WTC11 (cell line): Measurements from ENCODE around the gene TAP2. TPM values are rescaled to one million over a fixed set of nuclear protein-coding genes. Genes with fewer than 3 reads are reported as not detected.

ENCODE experiments used
- ATAC-seq: fragments of 200-7000 bp; cut with Tn5 transposase; 2 replicates; pipeline ENCODE4 v1.10.0; 2021; ENCODE audit warnings: mild to moderate bottlenecking, moderate library complexity
- CTCF ChIA-PET: fragments of 300-600 bp; sonication (Branson Sonifier 250); formaldehyde crosslinking; loops from one replicate; lab custom pipeline; 2021; ENCODE audit warnings: antibody characterized with exemption; lab: Charles Lee
- POLR2A ChIA-PET: fragments of 350-600 bp; sonication (Branson Sonifier 250); formaldehyde crosslinking; loops from one replicate; lab custom pipeline; 2021; ENCODE audit warnings: antibody characterized with exemption; lab: Charles Lee
- DNase-seq: peaks from one replicate; pipeline ENCODE4 v3.0.0; 2021; ENCODE audit warnings: low spot score
- H3K27ac Mint-ChIP-seq: 2 replicates; pipeline ENCODE4 v1.8.0; 2021; ENCODE audit warnings: mixed read lengths
- H3K27me3 Mint-ChIP-seq: 2 replicates; pipeline ENCODE4 v1.8.0; 2021; ENCODE audit warnings: low read depth, mild to moderate bottlenecking, moderate library complexity, mixed read lengths
- H3K36me3 Mint-ChIP-seq: 2 replicates; pipeline ENCODE4 v1.8.0; 2021; ENCODE audit warnings: mixed read lengths
- H3K4me1 Mint-ChIP-seq: 2 replicates; pipeline ENCODE4 v1.8.0; 2022; ENCODE audit warnings: mixed read lengths
- H3K4me3 Mint-ChIP-seq: 2 replicates; pipeline ENCODE4 v1.8.0; 2021; ENCODE audit warnings: mild to moderate bottlenecking, moderate library complexity, mixed read lengths
- H3K9me3 Mint-ChIP-seq: 2 replicates; pipeline ENCODE4 v1.8.0; 2021; ENCODE audit warnings: mixed read lengths
- ATF2 ChIP-seq: sonication (generic); formaldehyde crosslinking; IDR thresholded peaks from 2 replicates; pipeline ENCODE4 v1.8.1; 2022; ENCODE audit warnings: low read depth, missing genetic modification reagents, borderline replicate concordance
- CBFB ChIP-seq: sonication (generic); formaldehyde crosslinking; IDR thresholded peaks from 2 replicates; pipeline ENCODE4 v1.8.1; 2022; ENCODE audit warnings: mild to moderate bottlenecking, low read depth, missing genetic modification reagents
- E2F5 ChIP-seq: sonication (generic); formaldehyde crosslinking; IDR thresholded peaks from 2 replicates; pipeline ENCODE4 v1.8.1; 2022; ENCODE audit warnings: mild to moderate bottlenecking, moderate library complexity, missing genetic modification reagents
- FOXK1 ChIP-seq: sonication (generic); formaldehyde crosslinking; IDR thresholded peaks from 2 replicates; pipeline ENCODE4 v1.8.0; 2022; ENCODE audit warnings: mild to moderate bottlenecking, moderate library complexity, missing genetic modification reagents
- FOXP1 ChIP-seq: sonication (generic); formaldehyde crosslinking; IDR thresholded peaks from 2 replicates; pipeline ENCODE4 v1.8.0; 2022; ENCODE audit warnings: missing genetic modification reagents, mild to moderate bottlenecking, moderate library complexity, borderline replicate concordance
- HMGA2 ChIP-seq: fragments of 250-450 bp; sonication (Bioruptor Pico); IDR thresholded peaks from 2 replicates; pipeline ENCODE4 v1.4.0; 2021; ENCODE audit warnings: mild to moderate bottlenecking, moderate library complexity
- JAZF1 ChIP-seq: fragments of 250-450 bp; sonication (Bioruptor Pico); IDR thresholded peaks from 2 replicates; pipeline ENCODE4 v1.9.0; 2021; ENCODE audit warnings: moderate library complexity, mild to moderate bottlenecking, inconsistent platforms
- JUN ChIP-seq: sonication (generic); formaldehyde crosslinking; IDR thresholded peaks from 2 replicates; pipeline ENCODE4 v1.8.0; 2023; ENCODE audit warnings: mild to moderate bottlenecking, missing genetic modification reagents
- MXD4 ChIP-seq: fragments of 250-450 bp; sonication (Bioruptor Pico); IDR thresholded peaks from 2 replicates; pipeline ENCODE4 v1.8.0; 2021; ENCODE audit warnings: mild to moderate bottlenecking, moderate library complexity, borderline replicate concordance
- NFATC4 ChIP-seq: fragments of 250-450 bp; sonication (Bioruptor Pico); IDR thresholded peaks from 2 replicates; pipeline ENCODE4 v1.9.0; 2021; ENCODE audit warnings: mild to moderate bottlenecking
- NFE2L1 ChIP-seq: sonication (generic); formaldehyde crosslinking; IDR thresholded peaks from 2 replicates; pipeline ENCODE4 v1.8.1; 2023; ENCODE audit warnings: missing genetic modification reagents
- NFYB ChIP-seq: sonication (generic); formaldehyde crosslinking; conservative IDR thresholded peaks from 2 replicates; pipeline ENCODE4 v1.8.0; 2022; ENCODE audit warnings: low read depth, missing genetic modification reagents
- NR3C1 ChIP-seq: sonication (generic); formaldehyde crosslinking; conservative IDR thresholded peaks from 2 replicates; pipeline ENCODE4 v1.8.1; 2023; ENCODE audit warnings: low read depth, mild to moderate bottlenecking, missing genetic modification reagents
- RELA ChIP-seq: sonication (generic); formaldehyde crosslinking; IDR thresholded peaks from 2 replicates; pipeline ENCODE4 v1.8.1; 2022; ENCODE audit warnings: missing genetic modification reagents, mild to moderate bottlenecking, borderline replicate concordance
- SMAD3 ChIP-seq: sonication (generic); formaldehyde crosslinking; IDR thresholded peaks from 2 replicates; pipeline ENCODE4 v1.8.0; 2022; ENCODE audit warnings: missing genetic modification reagents, mild to moderate bottlenecking, borderline replicate concordance
- ZNF219 ChIP-seq: sonication (generic); formaldehyde crosslinking; IDR thresholded peaks from 2 replicates; pipeline ENCODE4 v1.8.0; 2023; ENCODE audit warnings: missing genetic modification reagents, mild to moderate bottlenecking, borderline replicate concordance
- ZNF317 ChIP-seq: sonication (generic); formaldehyde crosslinking; IDR thresholded peaks from 2 replicates; pipeline ENCODE4 v1.8.1; 2023; ENCODE audit warnings: low read depth, mild to moderate bottlenecking, moderate library complexity, missing genetic modification reagents, borderline replicate concordance
- ZNF396 ChIP-seq: fragments of 250-450 bp; sonication (Bioruptor Pico); IDR thresholded peaks from 2 replicates; pipeline ENCODE4 v1.8.0; 2021; ENCODE audit warnings: mild to moderate bottlenecking, moderate library complexity, borderline replicate concordance
- ZNF425 ChIP-seq: fragments of 250-450 bp; sonication (Bioruptor Pico); conservative IDR thresholded peaks from 2 replicates; pipeline ENCODE4 v1.9.0; 2021; ENCODE audit warnings: mild to moderate bottlenecking
- ZNF671 ChIP-seq: fragments of 250-450 bp; sonication (Bioruptor Pico); IDR thresholded peaks from 2 replicates; pipeline ENCODE4 v1.8.0; 2021; ENCODE audit warnings: mild to moderate bottlenecking
- total RNA-seq: library from RNA; stranded (reverse); gene quantifications from 3 replicates; pipeline ENCODE4 v1.2.3, GENCODE V29; 2021
- TF ChIP-seq, protein P1 (sequence below): fragments of 250-450 bp; sonication (Bioruptor Pico); IDR thresholded peaks from 2 replicates; pipeline ENCODE4 v1.9.0; 2021; ENCODE audit warnings: mild to moderate bottlenecking
- TF ChIP-seq, protein P2 (sequence below): sonication (generic); formaldehyde crosslinking; IDR thresholded peaks from 2 replicates; pipeline ENCODE4 v1.8.0; 2023; ENCODE audit warnings: missing genetic modification reagents
- TF ChIP-seq, protein P3 (sequence below): sonication (generic); formaldehyde crosslinking; conservative IDR thresholded peaks from 2 replicates; pipeline ENCODE4 v1.8.1; 2022; ENCODE audit warnings: mild to moderate bottlenecking, missing genetic modification reagents

Gene TAP2
- total RNA-seq, 1 experiment from 2014 or later, result 23.0 TPM

DNA sequence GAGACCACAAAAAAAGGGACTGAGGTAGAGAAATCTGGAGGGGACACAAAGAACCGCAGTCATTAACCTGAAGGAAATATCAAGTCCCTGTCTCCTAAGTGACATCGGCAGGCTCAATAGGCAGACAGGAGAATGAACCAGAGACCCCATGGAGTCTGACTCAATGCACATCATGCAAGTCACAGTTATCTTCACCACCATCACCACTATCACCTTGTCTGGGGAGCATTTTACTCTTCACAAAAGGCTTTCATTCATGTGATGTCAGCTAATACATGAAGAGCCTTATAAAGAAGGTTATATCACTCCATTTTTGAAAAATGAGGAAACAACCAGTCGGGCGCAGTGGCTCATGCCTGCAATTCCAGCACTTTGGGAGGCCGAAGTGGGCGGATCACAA, 10.6 kb upstream of the TAP2 start:
- POLR2A ChIA-PET, result no interaction called here
- no peak for DNase-seq
- H3K27ac Mint-ChIP-seq, result no peak overlapping the region
- H3K27me3 Mint-ChIP-seq, result peaks cover 89% of the 10 kb centered on the region
- TF ChIP-seq E2F5 (CRISPR knock-in tag) (no peak), NFYB (CRISPR knock-in tag) (no peak), NFE2L1 (CRISPR knock-in tag) (no peak), JAZF1 (CRISPR knock-in tag) (no peak), ZNF317 (CRISPR knock-in tag) (no peak), HMGA2 (CRISPR knock-in tag) (no peak), CBFB (no peak), NR3C1 (CRISPR knock-in tag) (no peak), ZNF219 (CRISPR knock-in tag) (no peak), JUN (CRISPR knock-in tag) (no peak), ZNF425 (CRISPR knock-in tag) (no peak), SMAD3 (CRISPR knock-in tag) (no peak), RELA (CRISPR knock-in tag) (no peak), ATF2 (CRISPR knock-in tag) (no peak), ZNF396 (CRISPR knock-in tag) (no peak), ZNF671 (no peak)
- TF ChIP-seq, protein P1, sequence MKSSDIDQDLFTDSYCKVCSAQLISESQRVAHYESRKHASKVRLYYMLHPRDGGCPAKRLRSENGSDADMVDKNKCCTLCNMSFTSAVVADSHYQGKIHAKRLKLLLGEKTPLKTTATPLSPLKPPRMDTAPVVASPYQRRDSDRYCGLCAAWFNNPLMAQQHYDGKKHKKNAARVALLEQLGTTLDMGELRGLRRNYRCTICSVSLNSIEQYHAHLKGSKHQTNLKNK (CRISPR knock-in tag), result no peak
- ATAC-seq, result no peak
- CTCF ChIA-PET, result interaction anchor here (1.0 to 1.5 kb wide), 2 partner anchors 11 to 19 kb away, joined by 3 to 8 read pairs; partner anchors contain the start of gene TAP2
- H3K4me1 Mint-ChIP-seq, result peaks cover 21% of the 10 kb centered on the region
- H3K9me3 Mint-ChIP-seq, result no peaks in the 10 kb centered on the region
- H3K4me3 Mint-ChIP-seq, result no peak overlapping the region
- peaks cover 9% of the 10 kb centered on the region for H3K36me3 Mint-ChIP-seq

DNA sequence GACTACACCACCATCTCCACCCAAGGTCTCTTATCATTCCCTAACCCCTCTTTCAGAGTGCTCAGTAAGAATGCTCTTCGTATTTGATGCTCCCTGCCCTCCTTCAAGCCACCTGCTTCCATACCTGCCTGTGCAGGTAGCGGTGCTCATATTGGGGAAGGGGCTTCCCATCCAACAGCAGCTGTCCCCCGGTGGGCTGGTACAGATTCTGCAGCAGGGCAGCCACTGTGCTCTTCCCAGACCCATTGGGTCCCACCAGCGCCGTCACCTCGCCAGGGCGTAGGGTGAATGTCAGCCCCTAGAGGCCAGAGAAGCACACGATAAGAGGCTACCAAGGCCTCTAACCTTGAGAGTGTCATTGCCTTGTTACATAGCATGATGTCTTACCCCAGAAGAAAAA, 9.3 kb upstream of the TAP2 start:
- H3K4me1 Mint-ChIP-seq, result peaks cover 24% of the 10 kb centered on the region
- DNase-seq, result no peak
- TF ChIP-seq FOXK1 (CRISPR knock-in tag) (no peak), ZNF671 (no peak), MXD4 (CRISPR knock-in tag) (no peak), FOXP1 (CRISPR knock-in tag) (no peak), NFATC4 (no peak)
- TF ChIP-seq, protein P2, sequence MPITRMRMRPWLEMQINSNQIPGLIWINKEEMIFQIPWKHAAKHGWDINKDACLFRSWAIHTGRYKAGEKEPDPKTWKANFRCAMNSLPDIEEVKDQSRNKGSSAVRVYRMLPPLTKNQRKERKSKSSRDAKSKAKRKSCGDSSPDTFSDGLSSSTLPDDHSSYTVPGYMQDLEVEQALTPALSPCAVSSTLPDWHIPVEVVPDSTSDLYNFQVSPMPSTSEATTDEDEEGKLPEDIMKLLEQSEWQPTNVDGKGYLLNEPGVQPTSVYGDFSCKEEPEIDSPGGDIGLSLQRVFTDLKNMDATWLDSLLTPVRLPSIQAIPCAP (CRISPR knock-in tag), result no peak
- TF ChIP-seq, protein P1 (CRISPR knock-in tag), result no peak
- TF ChIP-seq, protein P3, sequence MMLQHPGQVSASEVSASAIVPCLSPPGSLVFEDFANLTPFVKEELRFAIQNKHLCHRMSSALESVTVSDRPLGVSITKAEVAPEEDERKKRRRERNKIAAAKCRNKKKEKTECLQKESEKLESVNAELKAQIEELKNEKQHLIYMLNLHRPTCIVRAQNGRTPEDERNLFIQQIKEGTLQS (CRISPR knock-in tag), result no peak
- no peak for ATAC-seq
- CTCF ChIA-PET, result no interaction called here
- H3K27ac Mint-ChIP-seq, result no peak overlapping the region
- peaks cover 13% of the 10 kb centered on the region for H3K36me3 Mint-ChIP-seq
- peaks cover 92% of the 10 kb centered on the region for H3K27me3 Mint-ChIP-seq
- H3K9me3 Mint-ChIP-seq, result no peaks in the 10 kb centered on the region
- H3K4me3 Mint-ChIP-seq, result no peak overlapping the region
- POLR2A ChIA-PET, result no interaction called here
